GM19438 (cell line): Measurements from ENCODE around the gene CTSW.
"Not testable (repeated sequence)": the region's sequence is repeated elsewhere in the genome, so short reads cannot be mapped to it uniquely, and the experiment has no call there.

ENCODE experiments used
- ATAC-seq: cut with Tn5 transposase; IDR thresholded peaks from one replicate; pipeline ENCODE4 v1.9.1; 2021; ENCODE audit warnings: low read depth; ENCODE audit not compliant: unreplicated experiment

CTSW gene

GRCh38 chr11:65883786-65884715 is 4.4 kb downstream of the CTSW start:
- ATAC-seq = no peak

GRCh38 chr11:65884716-65885092 is 5.1 kb downstream of the CTSW start:
- no peak for ATAC-seq

DNA sequence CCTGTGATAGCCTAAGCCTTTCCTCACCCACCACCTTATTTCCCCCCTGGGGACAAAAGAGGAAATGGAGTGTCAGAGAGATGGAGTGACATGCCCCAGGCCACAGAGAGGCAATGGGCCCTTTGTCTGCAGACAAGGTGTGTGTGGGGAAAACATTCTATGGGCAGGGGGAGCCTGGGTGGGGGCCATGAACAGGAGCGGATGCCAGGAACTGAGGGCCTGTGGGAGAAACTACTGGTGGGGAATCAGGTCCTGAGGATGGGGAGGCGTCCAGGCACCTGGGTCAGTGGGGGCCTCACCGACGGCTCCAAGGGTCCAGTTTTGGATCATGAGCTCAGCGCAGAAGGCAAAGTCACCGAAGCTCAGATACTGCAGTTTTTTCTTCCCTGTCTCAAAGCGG is 5.6 kb downstream of the CTSW start:
- no peak for ATAC-seq

DNA sequence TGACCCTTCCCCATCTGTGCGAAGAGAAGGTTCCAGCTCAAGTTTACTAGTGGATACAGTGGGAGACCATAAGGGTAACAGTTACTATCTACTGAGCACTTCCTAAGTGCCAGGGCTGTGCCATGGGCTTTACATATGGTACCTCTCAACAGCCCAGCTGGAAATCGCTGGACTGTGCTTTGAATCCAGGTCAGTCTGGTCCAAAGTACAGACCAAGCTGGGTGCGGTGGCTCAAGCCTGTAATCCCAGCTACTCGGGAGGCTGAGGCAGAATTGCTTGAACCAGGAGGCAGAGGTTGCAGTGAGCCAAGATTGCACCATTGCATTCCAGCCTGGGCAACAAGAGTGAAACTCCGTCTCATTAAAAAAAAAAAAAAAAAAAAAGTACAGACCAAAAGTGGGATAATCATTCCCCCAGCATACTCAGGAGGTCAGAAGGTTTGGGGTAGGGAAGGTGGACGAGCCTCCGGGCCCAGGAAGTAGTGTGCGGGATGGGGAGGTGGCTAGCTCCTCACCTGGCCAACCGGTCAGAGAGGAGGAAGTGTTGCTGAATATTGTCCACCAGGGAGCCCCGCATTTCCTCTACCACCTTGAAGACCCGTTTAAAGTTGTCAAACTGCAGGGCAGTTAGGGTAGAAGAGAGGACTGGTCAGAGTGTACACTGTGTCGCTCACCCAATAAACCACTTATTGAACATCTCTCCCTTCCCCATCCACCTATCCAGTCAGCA is 6.3 kb downstream of the CTSW start:
- ATAC-seq = no peak

GRCh38 chr11:65886826-65887722 is 7.4 kb downstream of the CTSW start:
- no peak for ATAC-seq

DNA sequence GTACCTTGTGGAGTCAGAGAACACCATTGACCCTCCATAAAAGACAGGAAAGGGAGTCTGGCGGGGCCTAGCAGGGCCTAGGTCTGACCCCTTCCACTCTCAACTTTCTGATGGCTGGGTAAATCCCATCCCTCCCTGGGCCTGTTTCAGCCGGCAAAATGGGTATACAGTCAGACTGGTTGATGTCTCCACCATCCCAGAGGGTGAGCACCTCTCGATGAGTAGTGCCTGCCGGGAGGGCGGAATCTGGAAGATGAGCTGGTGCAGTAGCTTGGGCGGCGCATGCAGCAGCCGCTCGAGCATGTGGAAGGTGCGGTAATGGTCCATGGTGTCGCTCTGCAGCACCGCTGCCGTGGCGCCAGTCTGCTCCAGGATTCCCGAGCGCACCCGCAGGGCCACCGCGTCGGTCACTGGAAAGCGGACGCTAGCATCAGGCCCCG is 8.1 kb downstream of the CTSW start:
- ATAC-seq = no peak

DNA sequence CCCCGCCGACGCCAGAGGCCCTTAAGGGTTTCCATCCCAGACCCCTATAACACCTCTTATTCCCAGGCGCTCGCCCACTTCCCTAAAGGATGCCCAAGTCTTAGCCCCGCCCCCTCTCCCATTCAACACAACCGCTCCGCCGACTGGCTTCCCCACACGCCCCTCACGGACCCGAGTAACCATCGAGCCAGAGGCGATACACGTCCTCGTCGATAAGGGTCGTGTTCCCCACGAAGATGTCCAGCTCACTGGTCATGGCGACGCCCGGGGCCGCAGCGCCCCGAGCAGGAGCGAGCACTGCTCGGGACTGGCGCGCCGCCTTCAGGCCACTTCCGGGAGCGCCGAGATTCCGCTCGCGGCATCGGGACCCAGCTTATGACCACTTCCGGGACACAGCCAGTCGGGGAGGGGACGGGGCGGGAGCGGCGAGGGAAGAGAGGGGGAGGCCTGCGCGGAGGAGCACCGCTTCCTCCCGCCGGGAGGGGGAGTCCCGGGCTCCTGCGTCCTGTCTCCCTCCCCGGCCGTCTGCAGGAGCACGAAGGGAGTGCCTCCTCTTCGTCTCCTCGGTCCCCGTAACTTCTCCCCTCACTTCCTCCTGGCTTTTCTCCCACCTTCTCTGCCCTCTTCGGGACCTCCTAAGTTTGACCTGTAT is 8.7 kb downstream of the CTSW start, which contains the start of gene FIBP:
FIBP (minus strand) TSS at position 309 of the 652 bp plus-strand sequence; CDS start at position 256, 53 bp downstream.
- peak; percentile 45 for ATAC-seq

GRCh38 chr11:65890324-65891218 is 10.9 kb downstream of the CTSW start, which contains the start of gene CCDC85B:
Gene CCDC85B, plus strand, starts transcription at chr11:65890673. Its CDS starts 111 bp downstream, at chr11:65890784.
- peak; percentile 44 for ATAC-seq

GRCh38 chr11:65891219-65892136 is 11.8 kb downstream of the CTSW start:
- ATAC-seq = no peak

GRCh38 chr11:65892137-65892540 is 12.5 kb downstream of the CTSW start:
- not testable (repeated sequence) for ATAC-seq

GRCh38 chr11:65892661-65893317 is 13.2 kb downstream of the CTSW start:
- no peak for ATAC-seq

DNA sequence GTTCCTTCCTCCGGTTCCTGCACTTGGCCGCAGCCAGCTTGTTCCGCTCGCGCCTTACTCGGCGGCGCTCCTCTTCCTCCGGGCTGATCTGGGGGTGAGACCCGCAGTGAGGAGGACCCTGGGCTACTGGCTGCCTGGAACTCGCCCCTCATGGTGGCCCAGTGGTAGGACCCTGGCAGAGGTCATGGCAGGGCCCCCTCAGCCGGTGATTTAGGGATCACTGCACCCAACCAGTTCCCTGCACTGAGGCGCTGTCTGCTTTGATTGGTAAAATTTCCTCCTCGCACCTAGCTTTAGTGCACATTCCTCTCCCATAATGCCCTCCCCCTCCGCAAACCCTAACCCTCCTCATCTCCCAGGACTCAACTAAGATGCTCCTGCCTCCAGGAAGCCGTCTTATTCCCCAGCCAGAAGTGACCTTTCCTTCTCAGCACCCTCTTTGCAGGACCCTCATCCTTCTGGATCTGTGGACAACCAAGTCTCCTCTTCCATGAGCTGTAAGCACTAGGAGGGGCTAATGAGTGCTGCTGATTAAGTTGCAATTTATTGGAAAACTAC is 14.5 kb downstream of the CTSW start:
- no peak for ATAC-seq

GRCh38 chr11:65895482-65895981 is 15.9 kb downstream of the CTSW start:
- no peak for ATAC-seq

DNA sequence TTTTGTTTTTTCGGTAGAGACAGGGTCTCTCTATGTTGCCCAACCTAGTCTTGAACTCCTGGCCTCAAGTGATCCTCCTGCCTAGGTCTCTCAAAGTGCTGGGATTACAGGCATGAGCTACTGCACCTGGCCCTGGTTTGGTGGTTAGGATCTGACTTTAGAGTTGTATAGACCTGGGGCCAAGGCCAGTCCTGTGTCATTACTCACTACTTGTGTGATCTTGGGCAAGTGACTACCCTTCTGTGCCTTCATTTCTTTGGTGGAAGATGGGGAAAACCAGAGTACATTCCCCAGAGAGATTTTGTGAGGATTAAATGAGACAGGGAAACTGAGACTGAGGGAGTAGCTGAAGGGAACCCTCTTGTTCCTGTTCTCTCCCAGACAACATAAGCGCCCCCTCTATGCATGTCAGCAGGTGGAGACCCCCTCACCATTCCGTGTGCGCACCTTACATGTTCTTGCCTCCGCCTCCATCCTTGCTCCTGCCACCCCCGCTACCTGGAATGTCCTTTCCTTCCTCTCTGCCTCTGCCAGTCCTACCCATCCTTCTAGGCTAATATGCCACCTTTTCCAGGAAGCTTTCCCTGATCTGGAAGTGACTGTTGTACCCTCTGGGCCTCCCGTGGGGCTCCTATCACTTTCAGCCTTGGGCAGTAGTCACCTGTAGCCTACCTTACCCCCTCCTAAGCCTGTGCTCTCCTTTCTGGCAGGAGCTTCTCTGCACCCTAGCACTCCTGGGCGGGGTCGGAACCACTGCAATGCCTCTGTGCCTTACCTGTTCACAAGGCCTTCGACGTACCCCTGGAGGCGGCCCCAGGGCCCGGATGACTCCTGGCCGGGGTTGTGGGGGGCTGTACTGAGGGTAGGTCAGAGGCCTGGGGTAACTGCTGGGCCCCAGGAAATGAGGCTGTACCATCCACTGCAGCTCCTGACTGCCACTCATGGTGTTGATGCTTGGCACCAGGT is 16.7 kb downstream of the CTSW start:
- ATAC-seq = no peak

DNA sequence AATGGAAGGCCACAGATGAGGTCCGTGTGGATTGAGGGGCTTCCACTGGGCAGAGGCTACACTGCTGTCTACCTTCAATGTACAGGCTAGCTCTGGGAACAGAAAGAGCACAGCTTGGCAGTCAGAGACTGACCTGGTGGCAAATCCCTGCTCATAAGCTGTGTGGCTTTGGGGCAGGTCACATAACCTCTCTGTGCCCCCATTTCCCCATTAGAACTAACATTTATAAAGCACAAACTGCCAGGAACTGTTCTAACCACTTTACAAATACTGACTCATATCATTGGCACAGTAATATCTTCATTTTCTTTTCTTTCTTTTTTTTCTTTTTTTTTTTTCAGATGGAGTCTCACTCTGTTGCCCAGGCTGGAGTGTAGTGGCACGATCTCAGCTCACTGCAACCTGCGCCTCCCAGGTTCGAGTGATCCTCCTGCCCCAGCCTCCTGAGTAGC is 17.4 kb downstream of the CTSW start:
- ATAC-seq = no peak
